PC-3 (cell line): ENCODE data around the gene BFSP1. TPM values are rescaled to one million over a fixed set of nuclear protein-coding genes. Genes with fewer than 3 reads are reported as not detected.

Source experiments
- ATAC-seq: fragments of 200-7000 bp; cut with Tn5 transposase; 2 replicates; pipeline ENCODE4 v1.9.1; 2020; ENCODE audit warnings: mild to moderate bottlenecking, moderate library complexity
- BruUV-seq: library from RNA; stranded (reverse); fragments of 400-500 nt; replicated peaks from 2 replicates; lab custom pipeline; 2021; lab: Mats Ljungman, UMichigan
- CTCF ChIA-PET: fragments of 300-600 bp; sonication (Branson Sonifier 250); formaldehyde crosslinking; loops from one replicate; lab custom pipeline; 2022; ENCODE audit warnings: antibody characterized with exemption; lab: Charles Lee
- POLR2A ChIA-PET: fragments of 300-600 bp; sonication (Branson Sonifier 250); formaldehyde crosslinking; loops from one replicate; lab custom pipeline; 2022; ENCODE audit warnings: antibody characterized with exemption; ENCODE audit not compliant: unreplicated experiment; lab: Charles Lee
- DNase-seq: peaks from one replicate; pipeline ENCODE4 v3.0.0-alpha.2; 2015
- H2AFZ ChIP-seq: fragments of 300-600 bp; sonication (generic); 2 replicates; pipeline ENCODE4 v1.6.0; 2016; ENCODE audit warnings: antibody characterized with exemption, low read length
- H3F3A ChIP-seq: fragments of 300-600 bp; sonication (generic); one replicate; pipeline ENCODE4 v1.6.0; 2017; ENCODE audit warnings: antibody characterized with exemption, low read length, control low read depth, mild to moderate bottlenecking; ENCODE audit not compliant: unreplicated experiment
- H3K27ac ChIP-seq: fragments of 300-600 bp; sonication (generic); 2 replicates; pipeline ENCODE4 v1.5.1; 2016; ENCODE audit warnings: mild to moderate bottlenecking, low read length
- H3K27me3 ChIP-seq: fragments of 300-600 bp; sonication (generic); 2 replicates; pipeline ENCODE4 v1.6.1; 2016; ENCODE audit warnings: low read length, mixed read lengths
- H3K36me3 ChIP-seq: fragments of 300-600 bp; sonication (generic); 2 replicates; pipeline ENCODE4 v1.6.1; 2016; ENCODE audit warnings: low read depth, mixed run types, low read length, mixed read lengths
- H3K4me1 ChIP-seq: fragments of 300-600 bp; sonication (generic); 2 replicates; pipeline ENCODE4 v1.5.1; 2016; ENCODE audit warnings: low read length; ENCODE audit not compliant: insufficient read depth
- H3K4me2 ChIP-seq: fragments of 300-600 bp; sonication (generic); 2 replicates; pipeline ENCODE4 v1.6.0; 2016; ENCODE audit warnings: low read length
- H3K4me3 ChIP-seq: fragments of 300-600 bp; sonication (generic); 2 replicates; pipeline ENCODE4 v1.5.1; 2016; ENCODE audit warnings: mild to moderate bottlenecking, low read length, mixed read lengths
- H3K79me2 ChIP-seq: fragments of 300-600 bp; sonication (generic); 2 replicates; pipeline ENCODE4 v1.6.1; 2017; ENCODE audit warnings: low read length, mixed read lengths
- H3K9ac ChIP-seq: fragments of 300-600 bp; sonication (generic); 2 replicates; pipeline ENCODE4 v1.6.0; 2016; ENCODE audit warnings: mild to moderate bottlenecking, low read length
- H3K9me2 ChIP-seq: fragments of 300-600 bp; sonication (generic); replicated peaks from 2 replicates; pipeline ENCODE4 v1.6.1; 2016; ENCODE audit warnings: mixed run types, low read length, mixed read lengths
- H3K9me3 ChIP-seq: fragments of 300-600 bp; sonication (generic); 2 replicates; pipeline ENCODE4 v1.6.1; 2016; ENCODE audit warnings: low read length, mixed read lengths
- H4K20me1 ChIP-seq: fragments of 300-600 bp; sonication (generic); 2 replicates; pipeline ENCODE4 v1.6.1; 2016; ENCODE audit warnings: low read length, mixed read lengths
- EZH2 ChIP-seq: fragments of 300-600 bp; sonication (generic); IDR thresholded peaks from one replicate; pipeline ENCODE4 v1.6.1; 2017; ENCODE audit warnings: antibody characterized with exemption, mild to moderate bottlenecking, low read length; ENCODE audit not compliant: unreplicated experiment
- EZH2phosphoT487 ChIP-seq: fragments of 300-600 bp; sonication (generic); IDR thresholded peaks from 2 replicates; pipeline ENCODE4 v1.6.1; 2018; ENCODE audit warnings: mild to moderate bottlenecking, antibody characterized with exemption, low read length, borderline replicate concordance
- intact Hi-C: fragments of 100-400 bp; cut with micrococcal nuclease; formaldehyde crosslinking; loops from 2 replicates; pipeline ENCODE4 v1.9.0; 2023
- total RNA-seq: library from RNA; depleted of rRNA; stranded (reverse); fragments of >200 nt; gene quantifications from 2 replicates; pipeline ENCODE4 v1.2.3, GENCODE V29; 2014
- TF ChIP-seq, protein P1 (sequence below): fragments of 300-600 bp; sonication (generic); conservative IDR thresholded peaks from 2 replicates; pipeline ENCODE4 v1.5.1; 2017; ENCODE audit warnings: antibody characterized with exemption, low read depth, mild to moderate bottlenecking, low read length

Gene BFSP1
- total RNA-seq, 1 experiment from 2014 or later = 2.7 TPM

DNA sequence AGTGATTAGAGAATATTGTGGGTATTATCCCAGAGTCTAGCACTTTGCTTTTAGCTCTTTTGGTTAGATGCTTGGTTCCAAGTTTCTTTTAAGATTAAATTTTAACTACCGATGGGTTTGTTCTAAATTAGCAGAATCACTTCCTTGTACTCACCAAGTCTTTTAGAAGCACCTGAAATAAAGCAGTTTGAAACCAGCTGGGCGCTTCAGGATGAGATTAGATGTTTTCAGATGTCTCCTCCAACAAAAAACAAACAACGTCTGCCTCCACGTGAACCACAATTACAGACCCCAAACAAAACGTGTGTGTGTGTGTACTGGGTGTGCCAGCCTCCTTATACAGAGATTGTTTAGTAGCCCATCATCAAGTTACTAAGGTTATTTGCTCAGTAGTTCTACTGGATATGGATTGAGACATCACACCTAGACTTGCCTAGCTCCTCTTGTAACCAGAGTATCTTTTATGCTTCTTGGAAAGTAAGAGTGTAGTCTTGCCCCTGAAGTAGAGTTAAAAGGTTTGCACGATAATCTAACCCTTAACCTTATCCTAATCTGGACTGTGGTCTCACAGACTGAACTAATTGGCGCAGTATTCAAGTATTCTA lies 41.0 kb upstream of the BFSP1 start:
- no peak for TF ChIP-seq EZH2phosphoT487
- no peak for TF ChIP-seq EZH2
- TF ChIP-seq, protein P1, sequence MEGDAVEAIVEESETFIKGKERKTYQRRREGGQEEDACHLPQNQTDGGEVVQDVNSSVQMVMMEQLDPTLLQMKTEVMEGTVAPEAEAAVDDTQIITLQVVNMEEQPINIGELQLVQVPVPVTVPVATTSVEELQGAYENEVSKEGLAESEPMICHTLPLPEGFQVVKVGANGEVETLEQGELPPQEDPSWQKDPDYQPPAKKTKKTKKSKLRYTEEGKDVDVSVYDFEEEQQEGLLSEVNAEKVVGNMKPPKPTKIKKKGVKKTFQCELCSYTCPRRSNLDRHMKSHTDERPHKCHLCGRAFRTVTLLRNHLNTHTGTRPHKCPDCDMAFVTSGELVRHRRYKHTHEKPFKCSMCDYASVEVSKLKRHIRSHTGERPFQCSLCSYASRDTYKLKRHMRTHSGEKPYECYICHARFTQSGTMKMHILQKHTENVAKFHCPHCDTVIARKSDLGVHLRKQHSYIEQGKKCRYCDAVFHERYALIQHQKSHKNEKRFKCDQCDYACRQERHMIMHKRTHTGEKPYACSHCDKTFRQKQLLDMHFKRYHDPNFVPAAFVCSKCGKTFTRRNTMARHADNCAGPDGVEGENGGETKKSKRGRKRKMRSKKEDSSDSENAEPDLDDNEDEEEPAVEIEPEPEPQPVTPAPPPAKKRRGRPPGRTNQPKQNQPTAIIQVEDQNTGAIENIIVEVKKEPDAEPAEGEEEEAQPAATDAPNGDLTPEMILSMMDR = no peak
- Histone ChIP-seq H3K79me2 (peaks cover 84% of the 10 kb centered on the region), H3K27me3 (no peaks in the 10 kb centered on the region), H3K9me2 (no peaks in the 10 kb centered on the region), H4K20me1 (peaks cover 58% of the 10 kb centered on the region), H3K9me3 (no peaks in the 10 kb centered on the region), H3K9ac (peak overlapping the region; percentile 96; the same call in 1 of the 2 replicates), H3K27ac (no peak overlapping the region), H3K4me3 (peak overlapping the region; percentile 97), H3K4me1 (peaks cover 29% of the 10 kb centered on the region), H3F3A (no peaks in the 10 kb centered on the region), H3K36me3 (peaks cover 4% of the 10 kb centered on the region; the same call in 1 of the 2 replicates), H3K4me2 (peak overlapping the region; percentile 94), H2AFZ (no peak overlapping the region)
- intact Hi-C loops = loop anchor here (1.0 to 2.0 kb wide), 2 partner anchors 33 to 35 kb away; no protein-coding TSS in a partner anchor
- DNase-seq = peak; percentile 36
- BruUV-seq = no TSS peak
- CTCF ChIA-PET = interaction anchor here (0.6 kb wide), 2 partner anchors 36 to 37 kb away, joined by 3 read pairs; no protein-coding TSS in a partner anchor
- POLR2A ChIA-PET = interaction anchor here (0.6 kb wide), 1 partner anchor 15 kb away, joined by 3 read pairs; no protein-coding TSS in a partner anchor
- ATAC-seq = no peak

DNA sequence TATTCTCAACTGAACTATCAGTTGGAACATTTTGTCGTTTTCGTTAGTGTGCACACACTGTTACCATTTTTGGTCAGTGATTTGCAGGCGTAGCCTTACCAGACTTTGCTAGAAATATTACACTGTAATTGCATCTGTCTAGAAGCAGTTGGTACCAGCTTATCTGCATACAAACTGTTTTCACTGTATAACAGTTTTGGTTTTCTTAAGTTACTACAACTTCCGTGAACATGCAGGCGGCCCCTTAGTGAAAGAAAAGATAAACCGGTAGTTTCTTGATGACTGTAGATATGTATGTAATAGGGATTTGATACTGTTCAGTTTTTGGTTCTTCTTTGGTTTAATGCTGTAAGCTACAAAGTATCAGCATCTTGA lies 40.0 kb upstream of the BFSP1 start:
- peaks cover 74% of the 10 kb centered on the region for H3K79me2 ChIP-seq
- ChIA-PET CTCF (interaction anchor here (1.3 kb wide), 1 partner anchor 34 kb away, joined by 8 read pairs; no protein-coding TSS in a partner anchor), POLR2A (interaction anchor here (0.5 to 1.1 kb wide), 4 partner anchors 12 to 394 kb away, joined by 3 to 8 read pairs (median 5); no protein-coding TSS in a partner anchor)
- intact Hi-C loops = no loop called here
- peaks cover 29% of the 10 kb centered on the region for H3K4me1 ChIP-seq
- H3K27ac ChIP-seq = no peak overlapping the region
- H3K36me3 ChIP-seq = peaks cover 2% of the 10 kb centered on the region; the same call in 1 of the 2 replicates
- TF ChIP-seq, protein P1 = no peak
- TF ChIP-seq EZH2 (no peak), EZH2phosphoT487 (no peak)
- H3K27me3 ChIP-seq = no peaks in the 10 kb centered on the region
- BruUV-seq = no TSS peak
- ATAC-seq (no peak), DNase-seq (no peak)
- H3F3A ChIP-seq = no peaks in the 10 kb centered on the region
- peak overlapping the region; percentile 96 for H3K9ac ChIP-seq
- H3K4me3 ChIP-seq = peak overlapping the region; percentile 97
- no peaks in the 10 kb centered on the region for H3K9me2 ChIP-seq
- H3K4me2 ChIP-seq = peak overlapping the region; percentile 94
- no peak overlapping the region for H2AFZ ChIP-seq
- no peaks in the 10 kb centered on the region for H3K9me3 ChIP-seq
- H4K20me1 ChIP-seq = peaks cover 52% of the 10 kb centered on the region
